B cell (primary cell): ENCODE measurements around the gene CTTN. TPM values are rescaled to one million over a fixed set of nuclear protein-coding genes. Genes with fewer than 3 reads are reported as not detected.
A peak's percentile ranks its signal among the peaks of the same experiment; 100 is the strongest.

Experiments
- ATAC-seq: fragments of 200-7000 bp; cut with Tn5 transposase; one replicate; pipeline ENCODE4 v1.10.0; 2021; ENCODE audit warnings: low read depth, mild to moderate bottlenecking, moderate number of reproducible peaks, moderate library complexity
- CTCF ChIA-PET: fragments of 350-600 bp; sonication (Branson Sonifier 250); formaldehyde crosslinking; loops from one replicate; lab custom pipeline; 2021; ENCODE audit warnings: antibody characterized with exemption, inconsistent platforms; lab: Charles Lee
- POLR2A ChIA-PET: fragments of 350-600 bp; sonication (Branson Sonifier 250); formaldehyde crosslinking; loops from one replicate; lab custom pipeline; 2021; ENCODE audit warnings: antibody characterized with exemption; lab: Charles Lee
- DNase-seq: peaks from one replicate; pipeline ENCODE4 v3.0.0; 2013
- H2AFZ ChIP-seq: 2 replicates; pipeline ENCODE4 v1.6.1; 2012; ENCODE audit warnings: mild to moderate bottlenecking, low read depth, low read length; ENCODE audit not compliant: insufficient read depth, poor library complexity, severe bottlenecking
- H3K27ac ChIP-seq, 2 donors: 1 replicate in 1 of 2; 2 replicates in 1 of 2; pipeline ENCODE4 v1.5.1; 2012 to 2013; ENCODE audit warnings: low read length in 2 of 2, mild to moderate bottlenecking in 2 of 2, moderate library complexity in 1 of 2
- H3K27me3 ChIP-seq, 4 experiments: fragments of 200-600 bp in 1 of 4; sonication (generic) in 1 of 4; replicated peaks in 1 of 4; 1 replicate in 2 of 4; 2 replicates in 2 of 4; pipeline versions ENCODE4 v1.6.1 to v1.7.0; 2013 to 2016; ENCODE audit warnings: low read length in 3 of 4, mild to moderate bottlenecking in 2 of 4, mixed read lengths in 1 of 4, moderate library complexity in 1 of 4; ENCODE audit not compliant: insufficient read depth in 4 of 4, control insufficient read depth in 3 of 4; ENCODE audit errors: control extremely low read depth in 1 of 4
- H3K36me3 ChIP-seq, 2 experiments: replicated peaks in 1 of 2; 1 replicate in 1 of 2; 2 replicates in 1 of 2; pipeline versions ENCODE4 v1.6.1 to v1.7.1; 2013; ENCODE audit warnings: low read length in 1 of 2; ENCODE audit not compliant: insufficient read depth in 2 of 2, control insufficient read depth in 1 of 2; ENCODE audit errors: control extremely low read depth in 1 of 2, extremely low read depth in 1 of 2
- H3K4me1 ChIP-seq, 2 donors: fragments of 200-600 bp in 1 of 2; sonication (generic) in 1 of 2; 1 replicate in 1 of 2; 2 replicates in 1 of 2; pipeline versions ENCODE4 v1.5.1 to v1.6.1; 2013 to 2017; ENCODE audit warnings: low read length in 2 of 2; ENCODE audit not compliant: control insufficient read depth in 2 of 2, insufficient read depth in 2 of 2
- H3K4me2 ChIP-seq: replicated peaks from 2 replicates; pipeline ENCODE3; 2012; ENCODE audit warnings: mild to moderate bottlenecking, low read depth, low read length; ENCODE audit not compliant: poor library complexity, severe bottlenecking
- H3K4me3 ChIP-seq, 5 experiments: fragments of 200-600 bp in 1 of 5; sonication (generic) in 1 of 5; 1 replicate in 3 of 5; 2 replicates in 2 of 5; pipeline versions ENCODE4 v1.5.1 to v1.7.0; 2011 to 2016; ENCODE audit warnings: low read length in 4 of 5, mild to moderate bottlenecking in 4 of 5, low read depth in 2 of 5, control low read depth in 1 of 5, moderate library complexity in 1 of 5; ENCODE audit not compliant: insufficient read depth in 1 of 5; ENCODE audit errors: control extremely low read depth in 1 of 5, extremely low read depth in 1 of 5
- H3K79me2 ChIP-seq: fragments of 200-600 bp; sonication (generic); one replicate; pipeline ENCODE4 v1.6.0; 2016; ENCODE audit warnings: low read length; ENCODE audit not compliant: control insufficient read depth, insufficient read depth
- H3K9ac ChIP-seq: fragments of 200-600 bp; sonication (generic); 2 replicates; pipeline ENCODE4 v1.6.1; 2017; ENCODE audit warnings: mild to moderate bottlenecking, low read length, moderate library complexity
- H3K9me3 ChIP-seq, 3 donors: one replicate each; pipeline versions ENCODE4 v1.6.1 to v1.7.1; 2013; ENCODE audit warnings: low read length in 2 of 3; ENCODE audit not compliant: control insufficient read depth in 2 of 3, insufficient read depth in 1 of 3; ENCODE audit errors: control extremely low read depth in 1 of 3
- H4K20me1 ChIP-seq: 2 replicates; pipeline ENCODE4 v1.6.0; 2012; ENCODE audit warnings: mild to moderate bottlenecking, low read length; ENCODE audit not compliant: insufficient read depth, control insufficient read depth, poor library complexity, severe bottlenecking
- H3K27ac Mint-ChIP-seq: one replicate; pipeline ENCODE4 v1.8.0; 2021; ENCODE audit warnings: mixed read lengths
- H3K27me3 Mint-ChIP-seq: one replicate; pipeline ENCODE4 v1.8.0; 2021; ENCODE audit warnings: mixed read lengths
- H3K4me1 Mint-ChIP-seq: one replicate; pipeline ENCODE4 v1.8.0; 2021; ENCODE audit warnings: mixed read lengths
- H3K4me3 Mint-ChIP-seq: one replicate; pipeline ENCODE4 v1.8.0; 2021; ENCODE audit warnings: mixed read lengths
- H3K9me3 Mint-ChIP-seq: one replicate; pipeline ENCODE4 v1.8.0; 2022; ENCODE audit warnings: mixed read lengths; ENCODE audit not compliant: insufficient read depth
- EZH2 ChIP-seq: IDR thresholded peaks from 2 replicates; pipeline ENCODE4 v1.6.1; 2012; ENCODE audit warnings: borderline replicate concordance, low read depth, mild to moderate bottlenecking, moderate library complexity, low read length; ENCODE audit not compliant: insufficient read depth, poor library complexity, severe bottlenecking
- WGBS: methylation state at CpG from one replicate; pipeline ENCODE4 v1.1.5; 2013; ENCODE audit warnings: missing lambda C conversion rate; ENCODE audit not compliant: insufficient coverage; 5-methylcytosine and 5-hydroxymethylcytosine counted together
- intact Hi-C: fragments of 100-400 bp; cut with micrococcal nuclease; formaldehyde crosslinking; loops from one replicate; pipeline ENCODE4 v1.10.0; 2022
- polyA plus RNA-seq: library from polyadenylated mRNA; depleted of rRNA; stranded (reverse); fragments of >200 nt; gene quantifications from 2 replicates; pipeline ENCODE4 v1.2.3, GENCODE V29; 2012
- total RNA-seq, 2 donors: library from RNA; stranded (reverse); fragments of 120-200 nt in 1 of 2; gene quantifications; 1 replicate in 1 of 2; 2 replicates in 1 of 2; pipeline versions ENCODE4 v1.2.3 to v1.2.4, GENCODE V29; 2013 to 2022
- TF ChIP-seq, protein P1 (sequence below): fragments of 200-600 bp; IDR thresholded peaks from one replicate; pipeline ENCODE4 v1.8.0; 2022; ENCODE audit warnings: antibody characterized with exemption, mild to moderate bottlenecking

CTTN gene
- total and polyA plus RNA-seq, 2 donors (not counting 1 experiment from before 2014, with no cell fraction given) = 0.34 TPM; not detected in 1

DNA sequence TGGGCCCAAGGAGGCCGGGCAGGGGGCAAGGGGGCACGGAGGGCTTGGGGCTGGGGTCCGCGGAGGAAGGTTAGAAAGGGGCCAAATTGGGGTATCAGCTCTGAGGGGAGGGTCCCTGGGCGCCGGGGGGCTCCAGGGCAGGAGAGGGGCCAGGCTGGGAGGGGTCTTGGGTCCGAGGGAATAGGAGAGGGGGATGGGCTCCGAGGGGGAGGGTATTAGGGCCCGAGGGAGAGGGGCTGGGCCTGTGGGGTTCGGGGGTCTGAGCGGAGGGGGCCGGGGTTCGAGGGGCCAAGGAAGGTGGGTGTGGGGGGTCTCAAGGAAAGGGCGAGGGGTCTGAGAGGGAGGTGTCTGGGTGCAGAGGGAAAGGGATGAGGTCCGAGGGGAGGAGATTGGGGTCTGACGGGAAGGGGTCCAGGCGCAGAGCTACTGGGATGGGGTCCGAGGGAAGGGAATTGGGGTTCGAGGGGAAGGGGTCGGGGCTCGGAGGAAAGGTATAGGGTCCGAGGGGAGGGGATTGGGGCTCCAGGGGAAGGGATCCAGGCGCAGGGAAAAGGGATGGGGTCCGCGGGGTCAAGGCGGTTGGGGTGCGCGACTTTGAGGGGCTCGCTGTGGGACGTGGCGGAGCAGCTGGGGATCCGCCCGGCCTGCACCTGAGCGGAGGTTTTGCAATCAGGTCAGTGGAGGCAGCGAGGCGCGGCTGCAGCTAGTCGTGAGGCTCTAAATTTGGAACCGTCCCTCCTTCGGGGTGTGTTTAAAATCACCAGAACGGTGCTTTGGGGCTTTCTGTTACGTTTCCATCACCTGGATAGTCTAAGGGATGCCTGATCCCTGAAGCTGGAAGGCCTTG, 728 bp downstream of the CTTN start:
- H3K27me3 ChIP-seq = peaks cover 0 to 57% (median 28%) of the 10 kb centered on the region in 4 experiments
- ChIA-PET POLR2A (no interaction called here), CTCF (no interaction called here)
- TF ChIP-seq EZH2 = no peak
- TF ChIP-seq, protein P1, sequence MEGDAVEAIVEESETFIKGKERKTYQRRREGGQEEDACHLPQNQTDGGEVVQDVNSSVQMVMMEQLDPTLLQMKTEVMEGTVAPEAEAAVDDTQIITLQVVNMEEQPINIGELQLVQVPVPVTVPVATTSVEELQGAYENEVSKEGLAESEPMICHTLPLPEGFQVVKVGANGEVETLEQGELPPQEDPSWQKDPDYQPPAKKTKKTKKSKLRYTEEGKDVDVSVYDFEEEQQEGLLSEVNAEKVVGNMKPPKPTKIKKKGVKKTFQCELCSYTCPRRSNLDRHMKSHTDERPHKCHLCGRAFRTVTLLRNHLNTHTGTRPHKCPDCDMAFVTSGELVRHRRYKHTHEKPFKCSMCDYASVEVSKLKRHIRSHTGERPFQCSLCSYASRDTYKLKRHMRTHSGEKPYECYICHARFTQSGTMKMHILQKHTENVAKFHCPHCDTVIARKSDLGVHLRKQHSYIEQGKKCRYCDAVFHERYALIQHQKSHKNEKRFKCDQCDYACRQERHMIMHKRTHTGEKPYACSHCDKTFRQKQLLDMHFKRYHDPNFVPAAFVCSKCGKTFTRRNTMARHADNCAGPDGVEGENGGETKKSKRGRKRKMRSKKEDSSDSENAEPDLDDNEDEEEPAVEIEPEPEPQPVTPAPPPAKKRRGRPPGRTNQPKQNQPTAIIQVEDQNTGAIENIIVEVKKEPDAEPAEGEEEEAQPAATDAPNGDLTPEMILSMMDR = no peak
- no peaks in the 10 kb centered on the region for H3K9me3 Mint-ChIP-seq
- peaks cover 33 to 40% of the 10 kb centered on the region in 2 donors for H3K4me1 ChIP-seq
- H3K4me2 ChIP-seq = peak overlapping the region; percentile 96
- H3K4me3 Mint-ChIP-seq = peak overlapping the region; percentile 47
- no peak for ATAC-seq
- no peaks in the 10 kb centered on the region for H3K79me2 ChIP-seq
- peaks cover 30% of the 10 kb centered on the region for H3K4me1 Mint-ChIP-seq
- H3K36me3 ChIP-seq = no peaks in the 10 kb centered on the region
- peaks cover 0 to 29% (median 0%) of the 10 kb centered on the region in 3 donors for H3K9me3 ChIP-seq
- H3K4me3 ChIP-seq = peak overlapping the region in 2 of 5 experiments; percentile 42 to 67
- DNase-seq = peak; percentile 39
- intact Hi-C loops = no loop called here
- 2% methylated on average over 42 of the region's 42 CpGs for WGBS
- H3K27ac Mint-ChIP-seq = no peak overlapping the region
- H3K27ac ChIP-seq = no peak overlapping the region
- H2AFZ ChIP-seq = no peak overlapping the region
- H3K27me3 Mint-ChIP-seq = peaks cover 22% of the 10 kb centered on the region
- H4K20me1 ChIP-seq = peaks cover 19% of the 10 kb centered on the region
- H3K9ac ChIP-seq = peak overlapping the region; percentile 69

DNA sequence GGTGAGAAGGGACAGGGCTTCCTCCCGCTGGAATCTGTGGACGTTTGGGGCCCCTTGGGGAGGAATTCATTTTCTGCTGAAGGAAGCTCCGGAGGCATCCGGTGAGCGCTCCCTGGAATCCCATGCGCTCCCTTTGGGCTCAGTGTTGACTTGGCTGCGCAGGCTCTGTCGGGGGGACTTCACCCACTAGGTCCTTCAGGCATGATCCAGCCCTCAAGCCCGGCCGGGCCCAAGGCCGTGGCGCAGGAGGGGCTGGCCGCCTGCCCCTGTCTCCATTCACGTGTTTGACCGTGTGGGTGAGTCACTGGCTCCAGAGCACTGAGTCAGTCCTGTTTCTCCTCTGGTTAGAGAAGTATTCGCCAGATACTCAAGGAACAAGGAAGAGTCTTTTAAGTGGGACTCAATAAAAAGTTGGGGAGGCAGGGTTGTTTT, 1.4 kb downstream of the CTTN start:
- no peak for ATAC-seq
- Histone ChIP-seq H3K27me3 (peaks cover 0 to 53% (median 24%) of the 10 kb centered on the region in 4 experiments), H3K9ac (no peak overlapping the region), H3K4me1 (peaks cover 33 to 37% of the 10 kb centered on the region in 2 donors), H3K79me2 (no peaks in the 10 kb centered on the region), H2AFZ (no peak overlapping the region), H3K4me3 (no peak overlapping the region), H4K20me1 (peaks cover 19% of the 10 kb centered on the region), H3K9me3 (peaks cover 0 to 25% (median 0%) of the 10 kb centered on the region in 3 donors), H3K4me2 (peak overlapping the region; percentile 96), H3K27ac (no peak overlapping the region), H3K36me3 (no peaks in the 10 kb centered on the region)
- H3K4me3 Mint-ChIP-seq = peak overlapping the region; percentile 47
- no peaks in the 10 kb centered on the region for H3K9me3 Mint-ChIP-seq
- DNase-seq = no peak
- TF ChIP-seq EZH2 = no peak
- TF ChIP-seq, protein P1 = no peak
- ChIA-PET POLR2A (no interaction called here), CTCF (no interaction called here)
- WGBS = 53% methylated on average over 15 of the region's 16 CpGs
- peaks cover 18% of the 10 kb centered on the region for H3K27me3 Mint-ChIP-seq
- H3K4me1 Mint-ChIP-seq = peaks cover 30% of the 10 kb centered on the region
- peak overlapping the region; percentile 15 for H3K27ac Mint-ChIP-seq
- intact Hi-C loops = no loop called here
